GM21717 (cell line): ENCODE results near the gene ARGLU1.

Experiments used
- ATAC-seq: cut with Tn5 transposase; IDR thresholded peaks from one replicate; pipeline ENCODE4 v1.9.1; 2021; ENCODE audit warnings: mild to moderate bottlenecking, moderate library complexity; ENCODE audit not compliant: unreplicated experiment

Gene ARGLU1

GRCh38 chr13:106527445-106527801 lies 40.5 kb downstream of the ARGLU1 start:
- no peak for ATAC-seq

- no peak for ATAC-seq
Measured at GRCh38 chr13:106526738-106527444, 41.0 kb downstream of the ARGLU1 start.

- no peak for ATAC-seq
Measured at GRCh38 chr13:106525865-106526264, 42.1 kb downstream of the ARGLU1 start.

- ATAC-seq = no peak
Measured at GRCh38 chr13:106524108-106524507, 43.8 kb downstream of the ARGLU1 start.

- no peak for ATAC-seq
Measured at GRCh38 chr13:106523576-106523975, 44.4 kb downstream of the ARGLU1 start.

- ATAC-seq = no peak
Measured at GRCh38 chr13:106522898-106523525, 44.9 kb downstream of the ARGLU1 start.

- ATAC-seq = no peak
Measured at GRCh38 chr13:106522112-106522705, 45.7 kb downstream of the ARGLU1 start.

GRCh38 chr13:106521095-106521799 lies 46.7 kb downstream of the ARGLU1 start:
- ATAC-seq = no peak

- no peak for ATAC-seq
Measured at GRCh38 chr13:106520251-106521054, 47.5 kb downstream of the ARGLU1 start.

GRCh38 chr13:106518512-106518911 lies 49.4 kb downstream of the ARGLU1 start:
- ATAC-seq = no peak

- ATAC-seq = no peak
Measured at GRCh38 chr13:106517109-106517847, 50.7 kb downstream of the ARGLU1 start.

- no peak for ATAC-seq
Measured at GRCh38 chr13:106515635-106516254, 52.2 kb downstream of the ARGLU1 start.

GRCh38 chr13:106514928-106515634 lies 52.9 kb downstream of the ARGLU1 start:
- no peak for ATAC-seq

- no peak for ATAC-seq
Measured at GRCh38 chr13:106513025-106513983, 54.6 kb downstream of the ARGLU1 start.

GRCh38 chr13:106507560-106508274 lies 60.2 kb downstream of the ARGLU1 start:
- ATAC-seq = peak; percentile 71

GRCh38 chr13:106506286-106506685 lies 61.7 kb downstream of the ARGLU1 start:
- ATAC-seq = no peak

GRCh38 chr13:106505732-106506131 lies 62.2 kb downstream of the ARGLU1 start:
- ATAC-seq = no peak
